Left forelimb (tissue), 1 donor: ENCODE results near the gene NDST3.
"Not testable (repeated sequence)": the region's sequence is repeated elsewhere in the genome, so short reads cannot be mapped to it uniquely, and the experiment has no call there.

Source experiments
- DNase-seq: peaks from one replicate; pipeline ENCODE4 v3.0.0-alpha.2; 2018; ENCODE audit warnings: low spot score

Gene NDST3

GRCh38 chr4:118273642-118274041 is 239.4 kb downstream of the NDST3 start:
- no peak for DNase-seq

- DNase-seq = no peak
Observed at GRCh38 chr4:118276580-118276979, 242.3 kb downstream of the NDST3 start.

- no peak for DNase-seq
Observed at GRCh38 chr4:118277243-118277642, 243.0 kb downstream of the NDST3 start.

GRCh38 chr4:118278473-118279274 is 244.4 kb downstream of the NDST3 start:
- peak; percentile 94 for DNase-seq

- DNase-seq = no peak
Observed at GRCh38 chr4:118279328-118279727, 245.0 kb downstream of the NDST3 start.

- no peak for DNase-seq
Observed at GRCh38 chr4:118279920-118280432, 245.7 kb downstream of the NDST3 start.

GRCh38 chr4:118280501-118281218 is 246.4 kb downstream of the NDST3 start:
- no peak for DNase-seq

GRCh38 chr4:118281611-118282442 is 247.5 kb downstream of the NDST3 start:
- no peak for DNase-seq

GRCh38 chr4:118282692-118283091 is 248.4 kb downstream of the NDST3 start:
- DNase-seq = no peak

- DNase-seq = no peak
Observed at GRCh38 chr4:118284169-118284568, 249.9 kb downstream of the NDST3 start.

GRCh38 chr4:118285931-118286330 is 251.6 kb downstream of the NDST3 start:
- no peak for DNase-seq

- DNase-seq = no peak
Observed at GRCh38 chr4:118286685-118287084, 252.4 kb downstream of the NDST3 start.

- DNase-seq = no peak
Observed at GRCh38 chr4:118287711-118288451, 253.6 kb downstream of the NDST3 start.

GRCh38 chr4:118289794-118290193 is 255.5 kb downstream of the NDST3 start:
- no peak for DNase-seq

GRCh38 chr4:118290951-118291350 is 256.7 kb downstream of the NDST3 start:
- no peak for DNase-seq

- DNase-seq = no peak
Observed at GRCh38 chr4:118296729-118297128, 262.4 kb downstream of the NDST3 start.

GRCh38 chr4:118299619-118300018 is 265.3 kb downstream of the NDST3 start:
- DNase-seq = not testable (repeated sequence)

GRCh38 chr4:118307643-118308042 is 273.4 kb downstream of the NDST3 start:
- DNase-seq = no peak
